ENCODE data around the gene ERC2.

ERC2 gene

DNA sequence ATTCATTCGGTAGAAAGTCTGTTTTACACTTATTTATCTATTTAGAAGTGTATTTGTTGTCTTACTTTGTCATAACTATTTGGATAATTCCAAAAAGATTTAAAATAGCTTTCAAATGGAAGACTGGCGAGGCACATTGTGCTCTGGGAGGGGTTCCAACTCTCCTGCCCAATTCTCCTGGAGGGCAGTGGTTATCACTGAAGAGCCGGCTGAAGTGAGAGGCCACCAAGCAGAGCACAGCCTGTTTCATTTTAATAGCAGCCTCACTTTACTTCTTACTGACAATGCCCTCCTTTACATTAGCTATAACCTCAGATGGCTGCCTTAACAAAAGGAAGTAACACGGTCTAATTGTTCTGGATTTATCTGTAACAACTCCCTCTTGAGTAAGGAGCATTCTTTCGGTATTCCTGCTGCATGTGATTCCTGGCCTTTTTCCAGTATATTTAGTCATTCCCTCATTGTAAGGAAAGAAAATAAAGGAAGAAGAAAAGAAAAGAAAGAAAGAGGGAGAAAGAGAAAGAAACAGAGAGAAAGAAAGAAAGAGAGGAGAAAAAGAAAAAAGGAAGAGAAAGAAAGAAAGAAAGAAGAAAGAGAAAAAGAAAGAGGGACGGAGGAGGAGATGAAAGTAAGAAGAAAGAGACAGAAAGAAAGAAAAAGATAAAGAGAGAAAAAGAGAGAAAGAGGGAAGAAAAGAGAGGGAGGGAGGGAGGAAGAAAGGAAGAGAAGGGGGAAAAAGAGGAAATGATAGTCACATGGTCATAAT is 641.4 kb downstream of the ERC2 start:
- Histone ChIP-seq H3K27me3 (ENCODE audit: low read length) (no peaks in the 10 kb centered on the region), H3K36me3 (ENCODE audit: low read length) (no peaks in the 10 kb centered on the region), H3K9ac (ENCODE audit: low read length) (no peak overlapping the region), H3K9me2 (replicated peaks; ENCODE audit: insufficient read depth, low read length) (0 out of 2 replicates have a peak, but pooled peaks cover 3% of the 10 kb centered on the region), H3K4me3 (ENCODE audit: insufficient read depth, low read length, poor library complexity, severe bottlenecking) (no peak overlapping the region), H2AFZ (ENCODE audit: low read depth, low read length, severe bottlenecking) (no peak overlapping the region), H3K27ac (ENCODE audit: low read depth, low read length) (no peak overlapping the region), H3K9me3 (ENCODE audit: insufficient read depth, low read length) (no peaks in the 10 kb centered on the region), H3K79me2 (ENCODE audit: insufficient read depth, low read length) (no peaks in the 10 kb centered on the region), H3F3A (ENCODE audit: insufficient read depth) (no peaks in the 10 kb centered on the region), H4K20me1 (ENCODE audit: low read depth, low read length) (no peaks in the 10 kb centered on the region), H3K4me2 (ENCODE audit: low read depth, low read length, poor library complexity, severe bottlenecking) (no peak overlapping the region)
- TF ChIP-seq CTCF (IDR thresholded peaks at IDR 0.05; ENCODE audit: insufficient read depth, low read length, poor library complexity, severe bottlenecking) (no peak), EZH2phosphoT487 (conservative IDR thresholded peaks at IDR 0.05; ENCODE audit: low read length) (no peak)

DNA sequence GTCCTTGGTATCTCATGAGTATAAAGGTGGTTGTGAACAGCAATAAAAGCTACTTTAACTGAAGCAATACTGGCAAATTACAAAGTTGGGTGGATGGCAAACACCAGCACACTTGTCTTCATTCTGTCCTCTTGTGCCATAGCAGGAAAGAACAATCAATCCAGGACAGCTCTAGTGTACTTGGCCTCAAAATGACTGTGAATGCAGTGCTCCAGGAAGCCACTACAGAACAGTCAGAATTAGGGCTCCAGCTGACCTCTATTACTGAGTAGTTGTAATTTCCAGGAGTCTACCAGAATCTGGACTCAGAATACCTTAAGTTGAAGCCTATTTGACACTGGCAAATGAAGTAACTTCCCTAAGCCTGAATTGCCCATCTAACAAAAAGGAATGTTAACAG is 642.2 kb downstream of the ERC2 start:
- Histone ChIP-seq H3K9ac (ENCODE audit: low read length) (no peak overlapping the region), H3K4me3 (ENCODE audit: insufficient read depth, low read length, poor library complexity, severe bottlenecking) (no peak overlapping the region), H3K79me2 (ENCODE audit: insufficient read depth, low read length) (no peaks in the 10 kb centered on the region), H3F3A (ENCODE audit: insufficient read depth) (no peaks in the 10 kb centered on the region), H4K20me1 (ENCODE audit: low read depth, low read length) (no peaks in the 10 kb centered on the region), H3K27ac (ENCODE audit: low read depth, low read length) (no peak overlapping the region), H3K27me3 (ENCODE audit: low read length) (no peaks in the 10 kb centered on the region), H2AFZ (ENCODE audit: low read depth, low read length, severe bottlenecking) (no peak overlapping the region), H3K4me2 (ENCODE audit: low read depth, low read length, poor library complexity, severe bottlenecking) (no peak overlapping the region), H3K36me3 (ENCODE audit: low read length) (no peaks in the 10 kb centered on the region), H3K9me3 (ENCODE audit: insufficient read depth, low read length) (no peaks in the 10 kb centered on the region), H3K9me2 (replicated peaks; ENCODE audit: insufficient read depth, low read length) (0 out of 2 replicates have a peak, but pooled peaks cover 3% of the 10 kb centered on the region)
- no peak for TF ChIP-seq EZH2phosphoT487 (conservative IDR thresholded peaks at IDR 0.05; ENCODE audit: low read length)
- TF ChIP-seq CTCF (IDR thresholded peaks at IDR 0.05; ENCODE audit: insufficient read depth, low read length, poor library complexity, severe bottlenecking), result no peak

DNA sequence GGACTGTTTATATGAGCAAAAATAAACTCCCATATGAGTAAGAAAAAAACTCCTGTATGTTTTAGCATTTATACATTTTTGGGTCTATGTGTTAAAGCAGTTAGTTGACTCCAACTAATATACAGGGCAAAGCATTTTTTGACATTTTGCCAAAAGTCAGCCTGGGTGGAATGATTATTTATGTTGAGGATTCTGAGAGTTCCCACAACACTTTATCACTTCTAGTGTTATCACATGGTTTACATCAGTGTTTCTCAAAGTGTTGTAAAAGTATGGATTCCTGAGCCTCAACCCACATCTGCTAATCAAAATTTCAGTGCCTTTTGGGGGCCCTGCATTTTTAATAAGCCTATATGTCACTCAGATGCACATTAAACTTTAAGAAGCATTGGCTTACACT is 643.9 kb downstream of the ERC2 start:
- H3K9ac ChIP-seq (ENCODE audit: low read length), result no peak overlapping the region
- TF ChIP-seq CTCF (IDR thresholded peaks at IDR 0.05; ENCODE audit: insufficient read depth, low read length, poor library complexity, severe bottlenecking), result no peak

More for the DNA sequence above, 643.9 kb downstream of the ERC2 start:
- no peaks in the 10 kb centered on the region for H3F3A ChIP-seq (ENCODE audit: insufficient read depth)
- H3K27me3 ChIP-seq (ENCODE audit: low read length), result no peaks in the 10 kb centered on the region
- H3K79me2 ChIP-seq (ENCODE audit: insufficient read depth, low read length), result no peaks in the 10 kb centered on the region
- no peak overlapping the region for H3K27ac ChIP-seq (ENCODE audit: low read depth, low read length)
- H3K36me3 ChIP-seq (ENCODE audit: low read length), result no peaks in the 10 kb centered on the region
- no peak overlapping the region for H3K4me3 ChIP-seq (ENCODE audit: insufficient read depth, low read length, poor library complexity, severe bottlenecking)
- no peaks in the 10 kb centered on the region for H3K9me3 ChIP-seq (ENCODE audit: insufficient read depth, low read length)
- 0 out of 2 replicates have a peak, but pooled peaks cover 3% of the 10 kb centered on the region for H3K9me2 ChIP-seq (replicated peaks; ENCODE audit: insufficient read depth, low read length)
- H3K4me2 ChIP-seq (ENCODE audit: low read depth, low read length, poor library complexity, severe bottlenecking), result no peak overlapping the region
- H2AFZ ChIP-seq (ENCODE audit: low read depth, low read length, severe bottlenecking), result no peak overlapping the region
- no peaks in the 10 kb centered on the region for H4K20me1 ChIP-seq (ENCODE audit: low read depth, low read length)

All from SU-DHL-6 (cell line).